Right ventricle myocardium inferior (tissue), 1 donor: Measurements from ENCODE around the gene LENG1. TPM values are rescaled to one million over a fixed set of nuclear protein-coding genes. Genes with fewer than 3 reads are reported as not detected.
A peak's percentile ranks its signal among the peaks of the same experiment; 100 is the strongest.

Experiments used
- ATAC-seq: fragments of 200-7000 bp; cut with Tn5 transposase; one replicate; pipeline ENCODE4 v1.9.1; 2020; ENCODE audit warnings: mild to moderate bottlenecking, moderate library complexity
- DNase-seq: peaks from one replicate; pipeline ENCODE4 v3.0.0; 2021; ENCODE audit errors: missing footprints
- intact Hi-C: fragments of 100-400 bp; cut with DNase I; formaldehyde crosslinking; loops from one replicate; pipeline ENCODE4 v1.11.0; 2022
- total RNA-seq: library from RNA; stranded (reverse); fragmentation: NEBNext Ultra II Directional; extraction: Animal tissue kit (Norgen Biotek cat#: 25700); gene quantifications from one replicate; pipeline ENCODE4 v1.2.1, GENCODE V29; 2021
- donor health status: DM: no; HTN: yes; CAD: no; lungs with severe emphysema.

The LENG1 gene
- total RNA-seq, 1 donor from 2014 or later, result 6.6 TPM

DNA sequence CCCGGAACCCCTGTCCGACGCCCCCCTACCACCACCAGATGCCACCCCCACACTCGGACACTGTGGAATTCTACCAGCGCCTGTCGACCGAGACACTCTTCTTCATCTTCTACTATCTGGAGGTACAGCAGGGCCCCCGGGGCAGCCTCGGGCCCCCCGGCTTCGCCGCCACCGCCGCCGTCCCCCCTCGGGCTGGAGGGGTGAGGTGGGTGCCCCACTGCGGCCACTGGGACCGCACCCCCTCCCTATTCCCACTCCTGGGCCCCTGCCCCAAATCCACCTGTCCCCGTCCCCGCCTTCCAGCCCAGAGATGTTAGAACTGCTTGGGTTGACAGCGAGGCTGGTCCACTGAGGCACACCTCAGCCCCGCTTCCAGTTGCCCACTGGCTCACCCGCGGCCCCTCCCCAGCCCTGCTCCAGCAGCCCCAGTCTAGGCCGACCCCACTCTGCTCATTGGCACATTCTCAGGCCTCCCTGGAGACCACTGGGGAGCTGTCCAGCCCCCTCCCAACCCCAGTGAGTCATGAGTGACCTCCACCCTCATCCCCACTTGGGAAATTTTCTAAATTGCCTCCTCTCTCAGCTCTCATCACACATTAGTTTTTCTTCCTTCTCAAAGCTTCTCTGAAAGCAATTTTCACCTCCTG lies 6.5 kb downstream of the LENG1 start:
- DNase-seq (no peak), ATAC-seq (peak; percentile 37)
- intact Hi-C loops, result no loop called here

DNA sequence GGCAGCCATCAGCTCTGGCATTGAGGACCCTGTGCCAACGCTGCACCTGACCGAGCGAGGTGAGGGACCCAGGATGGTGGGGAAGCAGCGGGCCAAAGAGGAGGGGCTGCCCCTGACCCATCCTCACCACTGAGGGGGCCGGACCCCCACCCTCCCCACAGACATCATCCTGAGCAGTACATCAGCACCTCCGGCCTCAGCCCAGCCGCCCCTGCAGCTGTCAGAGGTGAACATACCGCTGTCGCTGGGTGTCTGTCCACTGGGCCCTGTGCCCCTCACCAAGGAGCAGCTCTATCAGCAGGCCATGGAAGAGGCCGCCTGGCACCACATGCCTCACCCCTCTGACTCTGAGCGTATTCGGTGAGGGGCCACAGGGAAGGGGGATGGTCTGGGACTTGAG lies 7.3 kb downstream of the LENG1 start:
- no peak for DNase-seq
- intact Hi-C loops, result no loop called here
- ATAC-seq, result no peak

DNA sequence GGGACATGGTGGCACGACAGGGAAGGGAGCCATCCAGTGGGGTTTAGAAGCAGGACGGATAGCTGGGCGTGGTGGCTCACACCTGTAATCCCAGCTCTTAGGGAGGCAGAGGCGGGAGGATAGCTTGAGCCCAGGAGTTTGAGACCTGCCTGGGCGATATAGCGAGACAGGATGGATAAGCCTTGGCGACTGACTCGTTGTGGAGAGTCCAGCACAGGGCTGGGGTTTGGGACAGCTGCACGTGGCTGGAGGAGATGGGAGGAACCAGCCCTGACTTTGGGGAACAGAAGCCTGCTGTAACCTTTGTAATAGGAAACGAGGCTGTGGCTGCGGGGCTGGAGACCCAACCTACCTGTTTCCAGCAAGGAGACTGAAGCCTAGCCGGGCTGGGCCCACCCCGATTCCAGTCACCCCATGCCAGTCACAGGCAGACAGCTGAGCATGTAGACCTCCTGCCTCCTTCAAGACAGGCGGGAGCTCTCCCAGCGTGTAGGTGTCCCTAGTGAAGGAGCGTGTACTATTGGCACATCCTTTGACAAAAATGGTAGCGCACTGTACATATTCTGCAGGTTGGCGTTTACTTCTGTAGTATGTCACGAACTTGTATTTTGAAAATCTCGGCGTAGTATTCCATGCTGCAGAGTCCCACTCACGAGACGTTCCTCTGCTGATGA lies 8.0 kb downstream of the LENG1 start:
- ATAC-seq (no peak), DNase-seq (no peak)
- intact Hi-C loops, result no loop called here

DNA sequence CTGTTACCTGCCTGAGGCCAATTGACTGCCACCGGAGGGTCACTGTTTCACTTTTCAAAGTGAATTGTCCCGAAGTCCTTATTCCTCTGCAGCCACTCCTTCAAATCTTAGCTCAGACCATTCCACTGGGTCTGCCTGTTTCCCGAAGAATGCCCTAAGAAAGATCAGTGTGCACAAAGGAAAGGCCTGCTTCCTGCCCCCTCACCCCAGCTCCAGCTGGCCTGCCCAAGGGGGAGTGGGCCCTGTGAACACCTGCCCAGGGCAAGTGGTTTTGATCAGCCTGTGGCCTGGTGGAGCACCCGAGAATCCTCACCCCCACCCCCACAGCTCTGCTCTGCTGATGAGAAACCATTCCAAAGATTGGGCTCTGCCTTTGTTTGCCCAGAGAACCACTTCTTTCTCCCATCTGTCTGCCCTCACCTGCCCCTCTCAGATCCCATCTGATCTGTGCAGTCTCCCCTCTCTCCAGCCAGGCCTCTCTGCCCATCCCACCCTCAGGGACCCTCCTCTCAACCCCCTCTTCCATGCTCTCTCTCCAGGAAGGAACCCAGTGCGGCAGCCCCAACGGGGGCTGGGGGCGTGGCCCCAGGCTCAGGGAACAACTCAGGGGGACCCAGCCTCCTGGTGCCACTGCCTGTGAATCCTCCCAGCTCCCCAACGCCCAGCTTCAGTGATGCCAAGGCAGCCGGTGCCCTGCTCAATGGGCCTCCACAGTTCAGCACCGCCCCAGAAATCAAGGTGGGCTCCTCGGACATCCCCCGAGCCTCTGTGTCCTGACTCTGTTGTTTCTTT lies 10.3 kb downstream of the LENG1 start:
- ATAC-seq (no peak), DNase-seq (no peak)
- intact Hi-C loops, result no loop called here

DNA sequence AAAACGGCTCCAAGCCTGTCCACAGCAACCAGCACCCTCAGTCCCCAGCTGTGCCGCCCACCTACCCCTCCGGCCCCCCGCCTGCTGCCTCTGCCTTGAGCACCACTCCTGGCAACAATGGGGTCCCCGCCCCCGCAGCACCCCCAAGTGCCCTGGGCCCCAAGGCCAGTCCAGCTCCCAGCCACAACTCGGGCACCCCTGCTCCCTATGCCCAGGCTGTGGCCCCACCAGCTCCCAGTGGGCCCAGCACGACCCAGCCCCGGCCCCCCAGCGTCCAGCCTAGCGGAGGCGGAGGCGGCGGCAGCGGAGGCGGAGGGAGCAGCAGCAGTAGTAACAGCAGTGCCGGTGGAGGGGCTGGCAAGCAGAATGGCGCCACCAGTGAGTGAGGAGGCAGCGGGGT lies 11.4 kb downstream of the LENG1 start:
- intact Hi-C loops, result no loop called here
- DNase-seq (no peak), ATAC-seq (no peak)

DNA sequence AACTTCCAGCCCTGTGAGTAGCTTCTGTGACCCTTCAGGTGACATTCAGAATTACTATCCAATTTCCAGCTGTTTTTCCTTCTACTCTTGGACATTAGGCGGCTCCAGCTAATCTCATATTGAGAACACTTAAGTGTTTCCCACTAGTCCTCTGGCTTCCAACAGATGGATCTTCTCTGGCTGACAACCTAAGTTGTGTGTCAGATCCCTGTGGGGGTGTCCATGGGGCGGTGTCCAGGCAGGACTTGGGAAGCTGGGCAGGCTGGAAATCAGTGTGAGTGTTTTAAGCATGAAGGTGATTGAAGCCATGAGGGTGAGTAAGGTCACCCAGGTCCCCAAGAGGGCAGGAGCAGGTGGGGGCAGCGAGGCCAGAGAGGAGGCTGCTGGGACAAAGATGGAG lies 11.8 kb downstream of the LENG1 start:
- ATAC-seq (peak; percentile 83), DNase-seq (peak; percentile 81)
- intact Hi-C loops, result no loop called here

DNA sequence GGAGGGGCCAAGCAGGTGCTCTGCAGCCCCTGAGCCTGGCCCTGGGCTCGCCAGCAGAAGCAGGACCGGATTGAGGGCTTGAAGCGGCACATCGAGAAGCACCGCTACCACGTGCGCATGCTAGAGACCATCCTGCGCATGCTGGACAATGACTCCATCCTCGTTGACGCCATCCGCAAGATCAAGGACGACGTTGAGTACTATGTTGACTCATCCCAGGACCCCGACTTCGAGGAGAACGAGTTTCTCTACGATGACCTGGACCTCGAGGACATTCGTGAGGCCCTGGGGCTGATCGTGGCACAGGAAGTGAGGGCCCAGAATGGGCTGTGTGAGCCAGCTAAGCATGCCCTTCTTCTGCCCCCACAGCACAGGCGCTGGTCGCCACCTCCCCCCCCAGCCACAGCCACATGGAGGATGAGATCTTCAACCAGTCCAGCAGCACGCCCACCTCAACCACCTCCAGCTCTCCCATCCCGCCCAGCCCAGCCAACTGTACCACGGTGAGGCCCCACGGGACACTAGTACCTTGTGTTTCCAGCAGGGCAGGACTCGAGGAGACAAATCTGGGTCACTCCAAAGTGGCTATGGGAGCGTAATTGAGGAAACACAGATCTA lies 13.9 kb downstream of the LENG1 start:
- DNase-seq (no peak), ATAC-seq (no peak)
- intact Hi-C loops, result no loop called here

DNA sequence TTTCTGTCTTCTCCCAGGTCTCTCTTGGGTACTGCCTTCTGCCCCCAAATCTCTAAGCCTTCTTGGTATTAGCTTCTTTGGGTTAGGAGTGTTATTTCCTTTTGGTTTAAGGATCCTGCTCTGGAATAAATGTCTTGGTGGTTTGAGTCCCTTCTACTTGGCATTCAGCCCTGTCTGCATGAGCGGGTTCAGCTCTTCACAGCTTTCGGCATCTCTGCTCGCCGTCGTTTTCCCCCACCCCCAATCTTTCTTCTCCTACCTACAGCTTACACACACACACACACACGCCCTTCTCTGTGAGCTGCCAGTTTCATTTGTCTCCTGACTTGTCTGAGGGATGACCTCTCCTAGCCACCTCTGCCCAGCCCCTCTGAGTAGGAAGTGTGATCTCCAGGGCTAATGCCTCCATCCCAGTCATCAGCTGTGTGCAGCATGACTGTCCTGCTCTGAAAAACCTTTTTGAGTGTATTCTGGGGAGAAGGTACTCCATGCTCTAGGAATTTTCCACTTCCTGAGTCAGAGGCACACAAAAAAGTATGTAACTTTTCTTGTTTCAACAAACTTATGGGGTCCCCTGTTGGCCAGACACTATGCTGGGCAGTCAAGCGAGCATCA lies 17.2 kb downstream of the LENG1 start:
- DNase-seq (no peak), ATAC-seq (no peak)
- intact Hi-C loops, result no loop called here

DNA sequence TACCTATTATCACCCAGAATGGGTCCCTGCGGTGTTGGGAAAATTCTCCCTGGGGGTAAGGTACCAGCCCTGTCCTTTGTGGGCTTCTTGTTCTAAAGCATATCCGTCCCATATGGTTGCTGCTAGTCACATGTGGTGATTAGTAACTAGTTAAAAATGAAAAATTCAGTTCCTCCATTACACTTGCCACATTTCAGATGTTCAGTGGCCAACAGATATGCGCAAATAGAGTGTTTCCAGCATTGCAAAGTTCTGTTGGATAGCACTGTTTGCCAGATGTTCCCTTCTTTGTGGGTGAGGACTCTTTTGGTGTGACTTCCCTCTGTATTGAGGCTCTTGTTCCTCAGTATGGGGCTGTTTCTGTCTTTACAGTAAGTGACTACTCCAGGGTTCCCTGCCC lies 18.2 kb downstream of the LENG1 start:
- intact Hi-C loops, result no loop called here
- ATAC-seq (no peak), DNase-seq (no peak)

DNA sequence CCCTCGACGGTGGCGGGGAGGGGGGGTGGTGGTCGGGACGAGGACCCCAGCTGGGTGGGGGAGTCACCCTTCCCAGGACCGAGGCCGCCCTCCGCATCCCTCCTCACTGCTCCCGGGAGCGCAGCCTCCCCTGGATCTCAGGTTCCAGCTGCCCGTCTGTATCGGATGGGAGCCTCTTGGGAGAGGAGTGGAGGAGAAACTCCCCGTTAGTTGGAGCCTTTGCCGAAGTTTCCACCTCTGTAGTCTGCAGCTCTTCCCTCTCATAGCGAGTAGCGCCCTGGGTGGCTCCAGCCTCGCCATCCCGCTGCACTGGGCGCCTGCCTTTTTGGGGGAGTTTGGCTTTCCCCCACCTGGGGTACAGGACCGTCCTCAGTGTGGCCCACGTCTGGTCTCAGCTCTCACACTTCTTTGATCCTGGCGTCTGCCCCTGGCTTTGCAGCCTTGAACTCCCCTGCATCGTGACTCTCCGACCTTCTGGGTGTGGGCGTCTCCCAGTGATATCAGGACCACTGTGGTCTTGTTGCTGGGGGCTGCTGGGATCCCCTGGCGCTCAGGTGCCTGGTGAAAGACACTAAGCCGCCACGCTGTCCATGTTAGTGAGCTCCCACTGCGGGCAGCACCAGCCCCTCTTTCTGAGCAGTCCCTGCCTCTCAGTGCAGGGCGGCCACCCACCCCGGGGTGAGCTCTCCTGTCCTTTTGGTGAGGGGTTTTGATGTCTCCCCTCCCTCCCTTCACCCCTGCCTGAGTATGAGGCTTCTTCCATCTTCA lies 20.8 kb downstream of the LENG1 start:
- DNase-seq, result no peak
- intact Hi-C loops, result no loop called here
- ATAC-seq, result no peak

DNA sequence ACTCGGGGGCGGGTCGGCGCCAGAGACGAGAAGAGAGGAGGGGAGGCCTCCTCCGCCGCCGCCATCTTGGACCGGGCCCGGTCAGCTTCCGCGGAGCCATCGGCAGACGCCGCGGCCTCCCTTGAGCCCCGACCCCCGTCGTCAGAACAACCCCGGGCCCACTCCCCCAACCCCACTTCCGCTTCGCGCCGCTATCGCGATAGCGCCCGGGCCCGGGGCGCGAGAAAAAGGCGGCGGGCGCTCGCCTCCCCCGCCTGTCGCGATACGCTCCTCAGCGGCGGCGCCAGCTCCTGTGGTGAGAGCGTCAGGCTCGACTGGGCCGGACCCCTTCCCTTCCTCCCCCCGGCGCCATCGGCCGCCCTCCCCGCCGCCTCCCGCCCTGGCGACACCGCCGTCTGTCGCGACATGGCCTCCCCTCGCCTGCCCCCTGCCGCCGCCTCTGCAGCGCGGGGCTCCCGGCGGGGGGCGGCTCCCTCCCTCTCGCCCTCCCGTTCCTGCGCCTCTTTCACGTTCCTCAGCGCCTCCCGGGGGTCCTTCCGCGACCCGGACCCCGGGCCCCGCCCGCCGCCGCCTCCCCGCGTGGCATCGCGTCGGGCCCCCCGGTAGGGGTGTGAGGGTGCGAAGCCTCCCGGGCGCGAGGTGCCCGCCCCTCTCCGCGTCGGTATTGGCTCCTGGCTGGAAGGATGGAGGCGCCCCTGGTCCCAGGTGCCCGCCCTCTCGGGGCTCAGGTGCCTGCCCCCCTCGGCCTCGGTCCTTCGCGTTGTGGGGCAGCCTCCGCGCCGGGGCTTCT lies 21.6 kb downstream of the LENG1 start, which contains the start of gene CNOT3:
Gene CNOT3 (plus strand): TSS at position 64 of the 790 bp plus-strand sequence. CDS start 5,217 bp downstream, outside the sequence.
- no peak for ATAC-seq
- DNase-seq, result no peak
- intact Hi-C loops, result loop anchor here (1.0 to 2.0 kb wide), 2 partner anchors 21 to 23 kb away; partner anchors contain the start of genes LENG1, PRPF31 and TFPT

DNA sequence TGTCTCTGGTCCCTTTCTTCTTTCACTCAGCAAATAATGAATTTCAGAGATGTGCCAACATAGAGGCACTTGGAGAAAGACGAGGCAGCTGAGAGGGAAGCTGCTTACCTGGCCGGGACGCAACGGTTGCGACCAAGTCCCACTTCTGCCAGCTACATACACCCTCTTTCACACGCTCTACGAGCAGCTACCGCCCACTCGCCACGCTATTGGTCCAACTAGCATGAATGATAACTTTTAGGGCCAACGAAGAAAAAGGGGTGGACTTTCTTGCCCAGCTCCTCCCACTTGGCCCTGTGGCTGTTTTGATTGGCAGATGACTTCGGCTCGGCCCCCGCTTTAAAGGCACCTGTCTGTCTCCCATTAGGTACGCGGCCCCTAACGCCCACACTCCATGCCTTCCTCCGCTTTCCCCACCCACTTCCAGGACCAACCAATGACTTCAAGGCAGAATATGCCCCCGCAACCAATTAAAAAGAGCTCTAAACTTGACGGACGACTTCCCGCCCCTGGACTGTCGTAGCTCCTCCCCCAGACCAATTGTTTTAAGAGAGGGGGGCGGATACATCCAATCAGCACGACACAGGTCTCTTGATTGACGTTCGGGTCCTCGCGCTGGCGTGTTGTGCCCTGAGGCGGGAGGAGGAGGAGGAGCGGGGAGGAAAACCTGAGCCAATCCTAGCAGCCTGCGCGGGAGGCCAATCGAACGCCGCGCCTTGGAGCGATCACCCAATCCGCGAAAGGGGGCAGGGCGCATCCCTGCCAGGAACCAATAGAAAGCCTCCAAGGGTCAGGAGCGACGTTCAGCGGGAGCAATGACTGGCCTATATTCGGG lies 22.4 kb downstream of the LENG1 start:
- intact Hi-C loops, result loop anchor here (1.0 to 2.0 kb wide), 2 partner anchors 22 kb away; partner anchors contain the start of genes LENG1, PRPF31 and TFPT
- DNase-seq, result peak; percentile 99
- peak; percentile 93 for ATAC-seq

DNA sequence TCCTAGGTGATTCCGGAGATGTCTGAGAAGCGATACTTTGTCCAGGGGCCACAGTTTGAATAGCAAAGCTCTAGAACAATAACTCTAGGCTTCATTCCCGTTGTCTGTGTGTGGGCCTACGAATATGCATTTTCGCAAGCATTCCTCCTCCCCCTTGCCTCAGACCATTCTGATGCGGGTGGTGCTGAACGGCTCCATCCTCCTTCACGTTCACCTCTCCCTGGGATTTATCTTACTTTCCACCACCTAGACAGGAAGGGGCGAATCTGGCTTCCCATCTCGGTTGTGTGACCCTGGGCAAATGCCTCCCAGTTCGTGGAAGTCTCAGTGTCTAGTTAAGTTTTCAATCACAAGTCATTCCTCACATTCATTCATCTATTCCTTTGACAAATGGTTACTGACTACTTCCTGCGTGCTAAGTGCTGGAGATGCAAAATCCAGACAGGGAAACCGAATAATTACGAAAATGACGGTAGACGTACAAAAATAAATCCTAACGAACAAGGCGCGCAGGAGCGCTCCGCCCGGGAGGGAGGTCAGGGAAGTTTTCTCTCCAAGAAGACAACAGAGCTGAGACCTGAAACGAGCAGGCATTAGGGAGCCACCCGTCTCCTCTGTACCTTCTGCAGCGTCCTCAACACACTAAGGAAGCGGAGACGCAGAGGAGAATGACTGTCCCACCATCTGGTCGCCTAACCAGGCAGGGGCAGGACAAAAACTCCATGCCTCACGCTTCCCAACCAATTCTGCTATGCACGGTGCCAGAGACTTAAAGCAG lies 23.2 kb downstream of the LENG1 start:
- ATAC-seq, result no peak
- peak; percentile 45 for DNase-seq
- intact Hi-C loops, result loop anchor here (2.0 kb wide), 1 partner anchor 21 kb away; the partner anchor contains the start of genes PRPF31 and TFPT

DNA sequence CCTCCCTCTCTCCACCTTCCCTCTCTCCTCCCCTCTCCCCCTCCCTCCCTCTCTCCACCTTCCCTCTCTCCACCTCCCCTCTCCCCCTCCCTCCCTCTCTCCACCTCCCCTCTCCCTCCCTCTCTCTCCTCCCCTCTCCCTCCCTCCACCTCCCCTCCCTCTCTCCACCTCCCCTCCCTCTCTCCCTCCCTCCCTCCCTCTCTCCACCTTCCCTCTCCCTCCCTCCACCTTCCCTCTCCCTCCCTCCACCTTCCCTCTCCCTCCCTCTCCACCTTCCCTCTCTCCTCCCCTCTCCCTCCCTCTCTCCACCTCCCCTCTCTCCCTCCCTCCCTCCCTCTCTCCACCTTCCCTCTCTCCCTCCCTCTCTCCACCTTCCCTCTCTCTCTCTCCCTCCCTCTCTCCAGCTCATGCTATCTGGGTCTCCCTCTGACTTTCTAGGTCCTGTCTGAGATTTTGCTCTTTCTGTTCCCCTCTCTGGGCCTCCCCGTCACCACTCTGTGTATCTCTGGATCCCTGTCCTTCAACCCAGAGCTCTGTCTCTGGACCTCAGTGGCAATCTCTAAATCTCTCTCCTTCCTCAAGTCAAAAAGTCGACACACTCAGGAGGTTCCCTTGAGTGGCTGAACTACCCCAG lies 25.4 kb downstream of the LENG1 start:
- peak; percentile 4 for DNase-seq
- no peak for ATAC-seq
- intact Hi-C loops, result no loop called here

DNA sequence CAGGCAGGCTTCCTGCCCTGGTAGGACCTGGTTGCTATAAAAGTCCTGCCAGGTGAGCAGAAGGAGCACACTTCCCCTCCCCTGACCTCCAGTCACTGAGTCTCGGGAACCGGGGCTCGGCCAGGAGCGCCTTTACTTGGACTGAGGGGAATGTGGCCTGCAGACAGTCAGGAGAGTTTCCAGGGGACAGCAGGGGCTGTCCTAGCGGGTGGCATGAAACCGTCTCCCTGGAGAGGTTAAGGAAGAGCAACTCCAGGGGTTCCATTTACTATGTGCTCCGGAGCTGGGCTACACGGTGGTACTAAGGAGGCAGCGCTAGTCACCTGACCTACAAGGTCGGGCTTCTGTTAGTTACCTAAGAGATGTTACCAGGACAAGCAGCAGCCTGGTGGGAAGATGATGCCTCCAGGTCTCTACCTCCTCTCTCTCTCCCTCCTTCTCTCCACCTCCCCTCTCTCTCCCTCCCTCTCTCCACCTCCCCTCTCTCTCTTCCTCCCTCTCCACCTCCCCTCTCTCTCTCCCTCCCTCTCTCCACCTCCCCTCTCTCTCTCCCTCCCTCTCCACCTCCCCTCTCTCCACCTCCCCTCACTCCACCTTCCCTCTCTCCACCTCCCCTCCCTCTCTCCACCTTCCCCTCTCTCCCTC lies 26.1 kb downstream of the LENG1 start:
- ATAC-seq, result no peak
- intact Hi-C loops, result no loop called here
- DNase-seq, result no peak
